ENCODE data around the gene FAAP100.

- TF ChIP-seq CTCF (IDR thresholded peaks at IDR 0.05; ENCODE audit: poor library complexity, severe bottlenecking) (no peak), EZH2 (IDR thresholded peaks at IDR 0.05; ENCODE audit: borderline replicate concordance, insufficient read depth, low read length, poor library complexity, severe bottlenecking) (no peak), SMC3 (conservative IDR thresholded peaks at IDR 0.05; ENCODE audit: poor library complexity) (no peak), POLR2AphosphoS5 (IDR thresholded peaks at IDR 0.05) (no peak), TAF1 (IDR thresholded peaks at IDR 0.05; ENCODE audit: low read depth) (no peak), EP300 (conservative IDR thresholded peaks at IDR 0.05; ENCODE audit: poor library complexity, severe bottlenecking) (no peak), REST (IDR thresholded peaks at IDR 0.05; ENCODE audit: borderline replicate concordance) (no peak), RAD21 (conservative IDR thresholded peaks at IDR 0.05) (no peak), MXI1 (conservative IDR thresholded peaks at IDR 0.05; ENCODE audit: poor library complexity, severe bottlenecking) (no peak)
Observed at GRCh38 chr17:81517009-81517338, 35.2 kb downstream of the FAAP100 start.
